KMS-11 (cell line): Measurements from ENCODE around the gene PASK.
"Not testable (repeated sequence)": the region's sequence is repeated elsewhere in the genome, so short reads cannot be mapped to it uniquely, and the experiment has no call there.

Source experiments
- H2AFZ ChIP-seq: fragments of 200-600 bp; sonication (generic); 2 replicates; pipeline ENCODE4 v1.6.1; 2016; ENCODE audit warnings: antibody characterized with exemption, mixed run types, low read depth
- H3K27ac ChIP-seq: fragments of 200-600 bp; sonication (generic); 2 replicates; pipeline ENCODE4 v1.6.1; 2016; ENCODE audit warnings: mild to moderate bottlenecking, mixed run types
- H3K27me3 ChIP-seq: fragments of 200-600 bp; sonication (generic); 2 replicates; pipeline ENCODE4 v1.6.1; 2017; ENCODE audit warnings: mild to moderate bottlenecking, low read depth, mixed run types, moderate library complexity; ENCODE audit not compliant: insufficient read depth
- H3K36me3 ChIP-seq: fragments of 200-600 bp; sonication (generic); 2 replicates; pipeline ENCODE4 v1.6.1; 2017; ENCODE audit warnings: mild to moderate bottlenecking, mixed run types; ENCODE audit not compliant: insufficient read depth
- H3K4me1 ChIP-seq: fragments of 200-600 bp; sonication (generic); 2 replicates; pipeline ENCODE4 v1.6.1; 2016; ENCODE audit warnings: mild to moderate bottlenecking, low read depth, mixed run types; ENCODE audit not compliant: poor library complexity, severe bottlenecking
- H3K4me2 ChIP-seq: fragments of 200-600 bp; sonication (generic); 2 replicates; pipeline ENCODE4 v1.7.0; 2016; ENCODE audit warnings: mild to moderate bottlenecking, mixed run types
- H3K4me3 ChIP-seq: fragments of 200-600 bp; sonication (generic); IDR thresholded peaks from 2 replicates; pipeline ENCODE4 v1.6.1; 2017; ENCODE audit warnings: low read depth, low read length, mixed read lengths; ENCODE audit not compliant: insufficient read depth
- H3K79me2 ChIP-seq: fragments of 200-600 bp; sonication (generic); 2 replicates; pipeline ENCODE4 v1.6.1; 2016; ENCODE audit warnings: low read depth, mixed run types; ENCODE audit not compliant: insufficient read depth
- H3K9ac ChIP-seq: fragments of 200-600 bp; sonication (generic); 2 replicates; pipeline ENCODE4 v1.6.1; 2016; ENCODE audit warnings: mild to moderate bottlenecking, mixed run types
- H4K20me1 ChIP-seq: fragments of 200-600 bp; sonication (generic); 2 replicates; pipeline ENCODE4 v1.6.1; 2016; ENCODE audit warnings: mild to moderate bottlenecking, mixed run types; ENCODE audit not compliant: insufficient read depth
- CTCF ChIP-seq: fragments of 200-600 bp; sonication (generic); conservative IDR thresholded peaks from 2 replicates; pipeline ENCODE4 v1.6.1; 2017; ENCODE audit warnings: low read depth, mild to moderate bottlenecking, antibody characterized with exemption, low read length, moderate library complexity, mixed read lengths

PASK gene

GRCh38 chr2:241108271-241109209 lies 40.7 kb downstream of the PASK start:
- Histone ChIP-seq H3K27me3 (no peaks in the 10 kb centered on the region), H2AFZ (no peak overlapping the region), H3K4me2 (no peak overlapping the region), H4K20me1 (no peaks in the 10 kb centered on the region), H3K4me3 (no peak overlapping the region), H3K4me1 (peaks cover 4% of the 10 kb centered on the region), H3K36me3 (no peaks in the 10 kb centered on the region), H3K79me2 (no peaks in the 10 kb centered on the region), H3K9ac (no peak overlapping the region), H3K27ac (no peak overlapping the region)
- no peak for TF ChIP-seq CTCF

DNA sequence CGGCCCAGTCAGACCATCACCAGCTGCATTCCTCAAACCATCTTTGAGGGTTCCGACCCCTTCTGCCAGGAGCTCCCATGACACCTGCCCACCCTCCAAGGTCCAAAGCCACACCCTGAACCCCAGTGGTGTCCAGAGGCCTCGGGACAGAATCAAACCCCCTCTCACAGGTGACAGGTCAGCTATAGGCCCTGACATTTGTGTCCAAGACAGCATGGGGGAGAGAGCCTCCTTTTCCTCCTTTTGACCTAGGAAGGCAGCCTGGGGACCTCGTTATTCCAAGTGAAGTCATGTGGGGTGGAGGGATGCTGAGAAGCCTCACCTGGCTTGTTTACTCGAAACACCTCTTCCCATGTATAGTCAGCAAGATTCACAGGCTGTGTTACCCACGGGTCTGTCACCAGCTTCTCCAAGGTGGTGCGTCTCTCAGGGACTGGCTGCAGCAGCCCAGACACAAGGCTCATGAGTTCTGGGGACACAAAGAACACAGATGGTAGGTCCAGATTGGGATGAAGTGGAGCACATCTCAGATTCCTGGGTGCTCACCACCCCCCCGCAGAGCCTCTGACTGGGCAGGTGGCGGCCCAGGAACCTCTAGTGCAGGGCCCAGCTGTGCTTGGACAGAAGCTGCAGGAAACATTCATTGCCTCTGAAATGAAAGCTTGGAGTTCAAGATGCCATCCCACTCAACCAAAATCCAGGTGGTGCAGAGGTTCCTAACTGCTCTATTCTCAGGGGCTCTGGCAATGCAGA lies 42.1 kb downstream of the PASK start:
- no peak for TF ChIP-seq CTCF
- Histone ChIP-seq H4K20me1 (no peaks in the 10 kb centered on the region), H3K4me3 (no peak overlapping the region), H3K79me2 (no peaks in the 10 kb centered on the region), H3K27ac (no peak overlapping the region), H2AFZ (no peak overlapping the region), H3K27me3 (no peaks in the 10 kb centered on the region), H3K9ac (no peak overlapping the region), H3K4me2 (no peak overlapping the region), H3K36me3 (no peaks in the 10 kb centered on the region), H3K4me1 (peaks cover 10% of the 10 kb centered on the region)

GRCh38 chr2:241105641-241106040 lies 43.6 kb downstream of the PASK start:
- Histone ChIP-seq H3K4me3 (no peak overlapping the region), H3K79me2 (peaks cover 14% of the 10 kb centered on the region; the same call in 1 of the 2 replicates), H3K27ac (no peak overlapping the region), H3K4me1 (peaks cover 10% of the 10 kb centered on the region), H2AFZ (no peak overlapping the region), H3K9ac (no peak overlapping the region), H3K27me3 (no peaks in the 10 kb centered on the region), H4K20me1 (no peaks in the 10 kb centered on the region), H3K4me2 (no peak overlapping the region), H3K36me3 (no peaks in the 10 kb centered on the region)
- TF ChIP-seq CTCF = no peak

DNA sequence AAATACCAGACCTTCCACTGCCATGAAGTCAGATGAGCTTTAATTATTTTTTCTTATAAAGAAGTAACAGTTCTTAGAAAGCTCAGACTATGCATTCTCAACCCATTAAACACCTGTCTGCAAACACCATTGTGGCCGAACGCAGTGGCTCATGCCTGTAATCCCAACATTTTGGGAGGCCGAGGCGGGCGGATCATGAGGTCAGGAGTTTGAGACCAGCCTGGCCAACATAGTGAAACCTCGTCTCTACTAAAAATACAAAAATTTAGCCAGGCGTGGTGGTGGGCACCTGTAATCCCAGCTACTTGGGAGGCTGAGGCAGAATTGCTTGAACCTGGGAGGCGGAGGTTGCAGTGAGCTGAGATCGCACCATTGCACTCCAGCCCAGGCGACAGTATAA lies 44.7 kb downstream of the PASK start:
- not testable (repeated sequence) for H3K4me3 ChIP-seq, H3K27me3 ChIP-seq, H3K27ac ChIP-seq, H4K20me1 ChIP-seq, H2AFZ ChIP-seq, H3K9ac ChIP-seq, H3K36me3 ChIP-seq, H3K4me2 ChIP-seq, H3K4me1 ChIP-seq
- H3K79me2 ChIP-seq = peaks cover 23% of the 10 kb centered on the region; the same call in 1 of the 2 replicates
